ENCODE measurements around the gene FFAR4. TPM values are rescaled to one million over a fixed set of nuclear protein-coding genes. Genes with fewer than 3 reads are reported as not detected.

The FFAR4 gene
- total RNA-seq, 4 donors from 2014 or later, result 0.34 to 0.45 (median 0.42) TPM; not detected in 1

GRCh38 chr10:93590638-93591037, 24.2 kb downstream of the FFAR4 start:
- Histone ChIP-seq H3K36me3 (no peaks in the 10 kb centered on the region), H3K4me1 (no peaks in the 10 kb centered on the region), H3K4me3 (no peak overlapping the region), H3K27me3 (no peaks in the 10 kb centered on the region), H3K27ac (replicated peaks in 1 of 4) (no peak overlapping the region), H3K9me3 (no peaks in the 10 kb centered on the region)
- intact Hi-C loops (cut with DNase I), result no loop called here
- TF ChIP-seq POLR2AphosphoS5 (IDR thresholded peaks at IDR 0.05) (no peak), EP300 (IDR thresholded peaks at IDR 0.05) (no peak)
- DNase-seq (ENCODE audit: extremely low spot score), result no peak
- 91% methylated on average over 7 of the region's 7 CpGs for WGBS

DNA sequence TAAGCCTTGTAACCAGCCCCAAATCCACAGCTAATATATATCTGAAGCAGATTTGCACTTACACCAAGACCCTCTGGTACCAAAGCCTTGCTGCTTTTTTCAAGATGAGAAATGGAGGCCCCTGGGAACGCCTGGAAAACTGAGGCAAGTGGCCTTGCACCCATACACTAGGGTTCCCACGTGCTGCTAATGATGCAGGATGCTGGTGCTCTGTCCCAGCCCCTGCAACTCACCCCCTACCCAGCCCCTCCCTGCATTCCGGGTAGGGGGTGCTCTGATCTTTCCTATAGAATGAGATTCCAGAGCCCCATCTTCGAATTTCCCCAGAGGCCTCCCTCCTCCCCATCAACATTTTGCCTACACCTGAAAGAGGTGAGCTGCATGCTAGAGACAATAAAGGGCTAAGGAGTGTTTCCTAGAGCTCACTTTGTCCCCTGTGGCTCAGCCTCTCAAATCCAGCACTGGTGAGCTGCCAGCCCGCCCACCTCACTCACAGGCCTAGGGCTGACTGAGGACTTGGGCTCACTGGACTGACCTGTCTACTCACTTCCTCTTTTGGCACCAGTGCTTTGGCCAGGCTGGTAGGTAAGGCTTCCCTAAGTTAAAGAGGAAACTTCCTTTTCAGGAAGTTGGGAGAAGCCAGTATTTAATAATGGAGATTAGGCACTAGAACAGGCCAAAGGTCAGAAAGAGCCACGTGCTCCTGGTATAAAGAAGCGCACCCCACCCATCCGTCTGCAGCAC, 24.8 kb downstream of the FFAR4 start:
- Histone ChIP-seq H3K27me3 (no peaks in the 10 kb centered on the region), H3K9me3 (no peaks in the 10 kb centered on the region), H3K4me1 (no peaks in the 10 kb centered on the region), H3K36me3 (no peaks in the 10 kb centered on the region), H3K4me3 (no peak overlapping the region), H3K27ac (replicated peaks in 1 of 4) (no peak overlapping the region)
- no peak for TF ChIP-seq EP300 (IDR thresholded peaks at IDR 0.05)
- TF ChIP-seq, protein P1, sequence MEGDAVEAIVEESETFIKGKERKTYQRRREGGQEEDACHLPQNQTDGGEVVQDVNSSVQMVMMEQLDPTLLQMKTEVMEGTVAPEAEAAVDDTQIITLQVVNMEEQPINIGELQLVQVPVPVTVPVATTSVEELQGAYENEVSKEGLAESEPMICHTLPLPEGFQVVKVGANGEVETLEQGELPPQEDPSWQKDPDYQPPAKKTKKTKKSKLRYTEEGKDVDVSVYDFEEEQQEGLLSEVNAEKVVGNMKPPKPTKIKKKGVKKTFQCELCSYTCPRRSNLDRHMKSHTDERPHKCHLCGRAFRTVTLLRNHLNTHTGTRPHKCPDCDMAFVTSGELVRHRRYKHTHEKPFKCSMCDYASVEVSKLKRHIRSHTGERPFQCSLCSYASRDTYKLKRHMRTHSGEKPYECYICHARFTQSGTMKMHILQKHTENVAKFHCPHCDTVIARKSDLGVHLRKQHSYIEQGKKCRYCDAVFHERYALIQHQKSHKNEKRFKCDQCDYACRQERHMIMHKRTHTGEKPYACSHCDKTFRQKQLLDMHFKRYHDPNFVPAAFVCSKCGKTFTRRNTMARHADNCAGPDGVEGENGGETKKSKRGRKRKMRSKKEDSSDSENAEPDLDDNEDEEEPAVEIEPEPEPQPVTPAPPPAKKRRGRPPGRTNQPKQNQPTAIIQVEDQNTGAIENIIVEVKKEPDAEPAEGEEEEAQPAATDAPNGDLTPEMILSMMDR (IDR thresholded peaks at IDR 0.05), result no peak
- TF ChIP-seq POLR2A (IDR thresholded peaks at IDR 0.05; ENCODE audit: low read depth), result no peak
- TF ChIP-seq POLR2AphosphoS5 (IDR thresholded peaks at IDR 0.05), result no peak
- 73% methylated on average over 7 of the region's 8 CpGs for WGBS
- no peak for DNase-seq (ENCODE audit: extremely low spot score)
- intact Hi-C loops (cut with DNase I), result no loop called here

DNA sequence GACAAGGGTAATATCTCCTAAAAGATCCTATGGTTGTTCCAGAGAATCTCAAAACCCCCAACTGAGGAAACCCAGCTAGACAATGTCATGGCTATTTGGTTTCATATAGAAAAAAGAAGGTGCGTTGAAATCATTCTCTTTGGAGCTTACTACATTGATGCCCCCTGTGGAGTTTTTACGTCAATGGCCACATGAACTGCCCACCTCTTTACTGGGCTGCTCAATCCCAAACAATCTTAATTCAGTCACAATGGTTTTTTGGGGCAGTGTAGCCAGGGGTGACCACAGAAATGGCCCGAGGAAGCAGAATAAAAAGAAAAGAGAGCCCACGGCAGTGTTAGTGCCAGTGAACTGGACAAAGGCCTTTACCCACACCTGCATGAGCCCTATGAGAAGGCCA, 26.8 kb downstream of the FFAR4 start:
- no peaks in the 10 kb centered on the region for H3K36me3 ChIP-seq
- H3K27ac ChIP-seq (replicated peaks in 1 of 4), result no peak overlapping the region
- H3K27me3 ChIP-seq, result no peaks in the 10 kb centered on the region
- no peaks in the 10 kb centered on the region for H3K4me1 ChIP-seq
- intact Hi-C loops (cut with DNase I), result no loop called here
- no peaks in the 10 kb centered on the region for H3K9me3 ChIP-seq
- no peak overlapping the region for H3K4me3 ChIP-seq
- TF ChIP-seq POLR2A (IDR thresholded peaks at IDR 0.05; ENCODE audit: low read depth) (no peak), EP300 (IDR thresholded peaks at IDR 0.05) (no peak), POLR2AphosphoS5 (IDR thresholded peaks at IDR 0.05) (no peak)
- TF ChIP-seq, protein P1 (IDR thresholded peaks at IDR 0.05), result no peak
- no peak for DNase-seq (ENCODE audit: extremely low spot score)
- WGBS, result 90% methylated on average over 4 of the region's 4 CpGs

DNA sequence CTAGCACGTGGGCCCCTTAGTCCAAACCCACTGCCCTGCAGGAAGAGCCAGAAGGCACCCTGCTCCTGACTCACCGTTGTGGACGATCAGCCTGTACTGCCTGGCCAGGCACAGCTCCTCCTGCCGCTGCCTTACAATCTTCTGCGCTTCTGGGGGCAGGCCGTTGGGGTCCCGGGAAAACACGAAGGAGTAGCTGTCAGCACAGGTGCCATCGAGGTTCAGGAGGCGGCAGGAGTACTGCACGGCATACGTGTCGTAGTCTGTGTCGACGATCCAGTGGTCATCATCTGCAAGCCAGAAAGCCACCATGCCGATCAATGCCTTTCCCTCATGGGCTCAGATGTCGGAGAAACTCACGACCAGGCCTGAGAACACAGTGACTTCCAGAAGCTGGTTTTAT, 27.3 kb downstream of the FFAR4 start:
- TF ChIP-seq, protein P1 (IDR thresholded peaks at IDR 0.05), result no peak
- no peak for TF ChIP-seq POLR2AphosphoS5 (IDR thresholded peaks at IDR 0.05)
- no peak for TF ChIP-seq EP300 (IDR thresholded peaks at IDR 0.05)
- no peak for TF ChIP-seq POLR2A (IDR thresholded peaks at IDR 0.05; ENCODE audit: low read depth)
- WGBS, result 89% methylated on average over 12 of the region's 18 CpGs
- peaks cover 0 to under 1% (median 0%) of the 10 kb centered on the region in 4 donors for H3K27me3 ChIP-seq
- no peaks in the 10 kb centered on the region for H3K4me1 ChIP-seq
- no peaks in the 10 kb centered on the region for H3K36me3 ChIP-seq
- H3K27ac ChIP-seq (replicated peaks in 1 of 4), result no peak overlapping the region
- H3K4me3 ChIP-seq, result no peak overlapping the region
- H3K9me3 ChIP-seq, result no peaks in the 10 kb centered on the region
- intact Hi-C loops (cut with DNase I), result no loop called here
- DNase-seq (ENCODE audit: extremely low spot score), result no peak

DNA sequence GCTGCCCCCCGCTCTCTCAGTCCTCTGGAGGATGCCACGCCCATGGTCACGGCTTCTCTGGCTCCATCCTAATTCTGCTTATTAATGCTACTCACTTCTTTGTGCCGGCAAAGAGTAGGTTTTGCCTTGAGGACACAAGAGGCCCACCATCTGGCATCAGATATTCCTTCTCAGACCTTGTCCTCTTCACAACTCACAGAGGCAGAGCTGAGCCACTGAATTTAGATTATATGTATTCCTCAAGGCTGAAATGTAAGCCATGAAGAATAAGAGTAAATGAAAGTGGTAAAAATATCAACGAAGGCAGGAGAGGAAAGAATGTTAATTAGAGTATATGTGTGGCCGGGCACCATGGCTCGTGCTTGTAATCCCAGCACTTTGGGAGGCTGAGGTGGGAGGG, 28.1 kb downstream of the FFAR4 start:
- no peak overlapping the region for H3K27ac ChIP-seq (replicated peaks in 1 of 4)
- no peak for TF ChIP-seq POLR2AphosphoS5 (IDR thresholded peaks at IDR 0.05)
- TF ChIP-seq, protein P1 (IDR thresholded peaks at IDR 0.05), result no peak
- TF ChIP-seq POLR2A (IDR thresholded peaks at IDR 0.05; ENCODE audit: low read depth), result no peak
- TF ChIP-seq EP300 (IDR thresholded peaks at IDR 0.05), result no peak
- H3K9me3 ChIP-seq, result no peaks in the 10 kb centered on the region
- intact Hi-C loops (cut with DNase I), result no loop called here
- DNase-seq (ENCODE audit: extremely low spot score), result no peak
- H3K4me3 ChIP-seq, result no peak overlapping the region
- no peaks in the 10 kb centered on the region for H3K4me1 ChIP-seq
- WGBS, result 83% methylated on average over 7 of the region's 7 CpGs
- peaks cover 0 to 7% (median 0%) of the 10 kb centered on the region in 4 donors for H3K27me3 ChIP-seq
- H3K36me3 ChIP-seq, result no peaks in the 10 kb centered on the region

Data from esophagus muscularis mucosa (tissue), 4 donors.